GM23338 (cell line): Measurements from ENCODE around the gene WWP2. TPM values are rescaled to one million over a fixed set of nuclear protein-coding genes. Genes with fewer than 3 reads are reported as not detected.

ENCODE experiments used
- ATAC-seq: fragments of 200-7000 bp; cut with Tn5 transposase; 3 replicates; pipeline ENCODE4 v1.9.1; 2020
- DNase-seq: peaks from one replicate; pipeline ENCODE4 v3.0.0-alpha.2; 2015; ENCODE audit warnings: low spot score
- H2AFZ ChIP-seq: fragments of 200-600 bp; sonication (generic); 2 replicates; pipeline ENCODE4 v1.8.0; 2016; ENCODE audit warnings: antibody characterized with exemption, mild to moderate bottlenecking, moderate library complexity
- H3F3A ChIP-seq: fragments of 200-600 bp; sonication (generic); replicated peaks from 2 replicates; pipeline ENCODE4 v1.8.0; 2017; ENCODE audit warnings: antibody characterized with exemption, mixed run types, low read depth
- H3K27ac ChIP-seq: fragments of 200-600 bp; sonication (generic); 2 replicates; pipeline ENCODE4 v1.6.1; 2016; ENCODE audit warnings: low read depth
- H3K27me3 ChIP-seq: fragments of 200-600 bp; sonication (generic); 2 replicates; pipeline ENCODE4 v1.8.0; 2016; ENCODE audit warnings: mild to moderate bottlenecking, mixed run types, moderate library complexity; ENCODE audit not compliant: insufficient read depth
- H3K36me3 ChIP-seq: fragments of 200-600 bp; sonication (generic); 2 replicates; pipeline ENCODE4 v1.8.0; 2016; ENCODE audit warnings: mild to moderate bottlenecking; ENCODE audit not compliant: insufficient read depth
- H3K4me1 ChIP-seq: fragments of 200-600 bp; sonication (generic); 2 replicates; pipeline ENCODE4 v1.8.0; 2016; ENCODE audit warnings: mild to moderate bottlenecking, moderate library complexity; ENCODE audit not compliant: insufficient read depth
- H3K4me2 ChIP-seq: fragments of 200-600 bp; sonication (generic); 2 replicates; pipeline ENCODE4 v1.7.1; 2017; ENCODE audit warnings: mixed run types
- H3K4me3 ChIP-seq: fragments of 200-600 bp; sonication (generic); 2 replicates; pipeline ENCODE4 v1.6.1; 2016; ENCODE audit warnings: mixed run types
- H3K79me2 ChIP-seq: fragments of 200-600 bp; sonication (generic); replicated peaks from 2 replicates; pipeline ENCODE4 v1.8.0; 2017; ENCODE audit warnings: mild to moderate bottlenecking; ENCODE audit not compliant: insufficient read depth
- H3K9me2 ChIP-seq: fragments of 200-600 bp; sonication (generic); 2 replicates; pipeline ENCODE4 v1.8.0; 2017; ENCODE audit not compliant: insufficient read depth
- H4K20me1 ChIP-seq: fragments of 200-600 bp; sonication (generic); replicated peaks from 2 replicates; pipeline ENCODE4 v1.8.0; 2017; ENCODE audit warnings: mild to moderate bottlenecking; ENCODE audit not compliant: insufficient read depth
- H3K27ac Mint-ChIP-seq: 2 replicates; pipeline ENCODE4 v1.8.0; 2020; ENCODE audit warnings: inconsistent platforms, mild to moderate bottlenecking, moderate library complexity, mixed read lengths
- H3K27me3 Mint-ChIP-seq: 3 replicates; pipeline ENCODE4 v1.8.0; 2022; ENCODE audit warnings: low read depth, mild to moderate bottlenecking, moderate library complexity, mixed read lengths, inconsistent platforms; ENCODE audit not compliant: insufficient read depth, poor library complexity
- H3K36me3 Mint-ChIP-seq: 3 replicates; pipeline ENCODE4 v1.8.0; 2021; ENCODE audit warnings: low read depth, mild to moderate bottlenecking, inconsistent platforms, moderate library complexity, mixed read lengths
- H3K4me1 Mint-ChIP-seq: 3 replicates; pipeline ENCODE4 v1.8.0; 2020; ENCODE audit warnings: mild to moderate bottlenecking, inconsistent platforms, mixed read lengths
- H3K4me3 Mint-ChIP-seq: 3 replicates; pipeline ENCODE4 v1.8.0; 2021; ENCODE audit warnings: moderate library complexity, mild to moderate bottlenecking, inconsistent platforms, mixed read lengths
- H3K9me3 Mint-ChIP-seq: 3 replicates; pipeline ENCODE4 v1.8.0; 2020; ENCODE audit warnings: moderate library complexity, mild to moderate bottlenecking, inconsistent platforms, mixed read lengths
- CREB1 ChIP-seq: fragments of 250-450 bp; sonication (Bioruptor Pico); IDR thresholded peaks from 2 replicates; pipeline ENCODE4 v1.5.0; 2020; ENCODE audit warnings: low read depth, mild to moderate bottlenecking, moderate library complexity
- CTCF ChIP-seq, 2 experiments: fragments of 200-600 bp in 1 of 2; sonication (generic) in 1 of 2; conservative IDR thresholded peaks; 2 replicates each; pipeline versions ENCODE4 v1.5.1 to v1.6.1; 2016 to 2017; ENCODE audit warnings: antibody characterized with exemption in 2 of 2, low read depth in 2 of 2, mild to moderate bottlenecking in 2 of 2, moderate library complexity in 1 of 2
- EZH2 ChIP-seq: fragments of 200-600 bp; sonication (generic); IDR thresholded peaks from one replicate; pipeline ENCODE4 v1.8.0; 2017; ENCODE audit warnings: antibody characterized with exemption, mild to moderate bottlenecking, low read depth; ENCODE audit not compliant: unreplicated experiment
- EZH2phosphoT487 ChIP-seq: fragments of 200-600 bp; sonication (generic); IDR thresholded peaks from one replicate; pipeline ENCODE4 v1.8.1; 2018; ENCODE audit warnings: antibody characterized with exemption; ENCODE audit not compliant: unreplicated experiment
- JUNB ChIP-seq: IDR thresholded peaks from one replicate; pipeline ENCODE4 v1.6.1; 2016; ENCODE audit warnings: antibody characterized with exemption; ENCODE audit not compliant: unreplicated experiment
- NANOG ChIP-seq: IDR thresholded peaks from 2 replicates; pipeline ENCODE4 v1.6.1; 2016; ENCODE audit warnings: antibody characterized with exemption, borderline replicate concordance
- POLR2AphosphoS5 ChIP-seq: IDR thresholded peaks from 2 replicates; pipeline ENCODE4 v1.6.1; 2016; ENCODE audit warnings: antibody characterized with exemption, low read depth
- REST ChIP-seq: IDR thresholded peaks from one replicate; pipeline ENCODE4 v1.6.1; 2018; ENCODE audit warnings: antibody characterized with exemption; ENCODE audit not compliant: unreplicated experiment
- STAT1 ChIP-seq: IDR thresholded peaks from one replicate; pipeline ENCODE4 v1.6.1; 2016; ENCODE audit warnings: antibody characterized with exemption; ENCODE audit not compliant: unreplicated experiment
- ZNF114 ChIP-seq: fragments of 250-450 bp; sonication (Bioruptor Pico); IDR thresholded peaks from 2 replicates; pipeline ENCODE4 v1.5.0; 2020; ENCODE audit warnings: mild to moderate bottlenecking, moderate library complexity
- polyA plus RNA-seq: library from polyadenylated mRNA; unstranded; fragments of >200 nt; fragmentation: Nextera tagmentation; extraction: Ambion mirVana; gene quantifications from 2 replicates; pipeline ENCODE4 v1.2.1, GENCODE V29; 2016
- total RNA-seq: library from RNA; depleted of rRNA; stranded (reverse); fragments of >200 nt; shearing (Covaris generic); gene quantifications from 2 replicates; pipeline ENCODE4 v1.2.3, GENCODE V29; 2014
- TF ChIP-seq, protein P1 (sequence below): IDR thresholded peaks from 2 replicates; pipeline ENCODE4 v1.6.1; 2016; ENCODE audit warnings: antibody characterized with exemption

WWP2 gene
- total and polyA plus RNA-seq, 2 experiments from 2014 or later, result 12.3 to 35.5 TPM

DNA sequence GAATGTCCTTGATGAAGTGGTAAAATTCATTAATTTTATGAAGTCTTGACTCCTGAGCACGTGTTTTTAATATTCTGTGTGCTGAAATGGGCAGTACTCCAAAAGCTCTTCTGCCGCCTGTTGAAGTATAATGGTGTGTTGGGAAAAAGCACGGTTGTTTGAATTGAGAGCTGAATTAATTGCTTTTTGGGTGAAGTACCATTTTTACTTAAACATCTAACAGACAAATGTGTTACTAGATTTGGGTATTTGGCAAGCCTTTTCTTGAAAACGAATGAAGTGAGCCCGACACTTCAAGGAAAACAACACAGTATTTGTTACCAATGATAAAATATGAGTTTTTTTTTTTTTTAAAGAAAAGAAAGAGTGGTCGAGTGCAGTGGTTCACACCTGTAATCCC lies 22.5 kb downstream of the WWP2 start:
- DNase-seq, result no peak
- H3K4me1 ChIP-seq, result no peaks in the 10 kb centered on the region
- Mint-ChIP-seq H3K27ac (no peak overlapping the region), H3K4me1 (peaks cover 5% of the 10 kb centered on the region; the same call in 2 of the 3 replicates), H3K9me3 (no peaks in the 10 kb centered on the region), H3K27me3 (peaks cover 7% of the 10 kb centered on the region), H3K4me3 (no peak overlapping the region), H3K36me3 (peaks cover 19% of the 10 kb centered on the region)
- no peak overlapping the region for H2AFZ ChIP-seq
- ATAC-seq, result no peak
- TF ChIP-seq EZH2phosphoT487, result no peak
- TF ChIP-seq ZNF114, result no peak
- no peak for TF ChIP-seq CREB1
- no peak for TF ChIP-seq STAT1
- no peak for TF ChIP-seq JUNB
- TF ChIP-seq EZH2, result no peak
- TF ChIP-seq, protein P1, sequence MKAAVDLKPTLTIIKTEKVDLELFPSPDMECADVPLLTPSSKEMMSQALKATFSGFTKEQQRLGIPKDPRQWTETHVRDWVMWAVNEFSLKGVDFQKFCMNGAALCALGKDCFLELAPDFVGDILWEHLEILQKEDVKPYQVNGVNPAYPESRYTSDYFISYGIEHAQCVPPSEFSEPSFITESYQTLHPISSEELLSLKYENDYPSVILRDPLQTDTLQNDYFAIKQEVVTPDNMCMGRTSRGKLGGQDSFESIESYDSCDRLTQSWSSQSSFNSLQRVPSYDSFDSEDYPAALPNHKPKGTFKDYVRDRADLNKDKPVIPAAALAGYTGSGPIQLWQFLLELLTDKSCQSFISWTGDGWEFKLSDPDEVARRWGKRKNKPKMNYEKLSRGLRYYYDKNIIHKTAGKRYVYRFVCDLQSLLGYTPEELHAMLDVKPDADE, result no peak
- no peak for TF ChIP-seq REST
- no peaks in the 10 kb centered on the region for H3K9me2 ChIP-seq
- H4K20me1 ChIP-seq, result no peaks in the 10 kb centered on the region; the same call in none of the 2 replicates
- H3K36me3 ChIP-seq, result no peaks in the 10 kb centered on the region
- H3K27me3 ChIP-seq, result no peaks in the 10 kb centered on the region
- no peaks in the 10 kb centered on the region for H3F3A ChIP-seq
- no peak overlapping the region for H3K27ac ChIP-seq
- no peak overlapping the region for H3K4me3 ChIP-seq
- no peak overlapping the region for H3K4me2 ChIP-seq
- H3K79me2 ChIP-seq, result peaks cover 6% of the 10 kb centered on the region

- H3K79me2 ChIP-seq, result no peaks in the 10 kb centered on the region
- no peaks in the 10 kb centered on the region for H3F3A ChIP-seq
- H3K4me3 ChIP-seq, result no peak overlapping the region
- Mint-ChIP-seq H3K36me3 (peaks cover 19% of the 10 kb centered on the region), H3K27ac (no peak overlapping the region), H3K27me3 (peaks cover 2% of the 10 kb centered on the region), H3K4me3 (no peak overlapping the region), H3K9me3 (no peaks in the 10 kb centered on the region), H3K4me1 (no peaks in the 10 kb centered on the region)
- DNase-seq, result no peak
- no peak overlapping the region for H3K4me2 ChIP-seq
- H3K36me3 ChIP-seq, result no peaks in the 10 kb centered on the region
- no peaks in the 10 kb centered on the region; the same call in 1 of the 2 replicates for H4K20me1 ChIP-seq
- no peaks in the 10 kb centered on the region for H3K27me3 ChIP-seq
- ATAC-seq, result no peak
- no peak overlapping the region for H2AFZ ChIP-seq
- no peak overlapping the region for H3K27ac ChIP-seq
- H3K4me1 ChIP-seq, result no peaks in the 10 kb centered on the region
- H3K9me2 ChIP-seq, result no peaks in the 10 kb centered on the region
- TF ChIP-seq CTCF (conservative IDR thresholded peaks at IDR 0.05; ENCODE audit: low read depth in 2 of 2), result no peak
- no peak for TF ChIP-seq POLR2AphosphoS5
- no peak for TF ChIP-seq JUNB
- no peak for TF ChIP-seq NANOG
Measured at GRCh38 chr16:69787883-69788282, 25.8 kb downstream of the WWP2 start.
